Transverse colon (tissue), 4 donors: ENCODE measurements around the gene CPZ.

Source experiments
- CTCF ChIP-seq, 5 experiments: fragments of 200-600 bp in 3 of 5; fragments of 450-650 bp in 2 of 5; sonication (generic) in 3 of 5; IDR thresholded peaks; 1 replicate in 2 of 5; 2 replicates in 3 of 5; pipeline ENCODE4 v1.5.1; 2016 to 2017; ENCODE audit warnings: antibody characterized with exemption in 5 of 5, inconsistent platforms in 3 of 5, mild to moderate bottlenecking in 2 of 5, moderate library complexity in 1 of 5
- EP300 ChIP-seq: sonication (generic); formaldehyde crosslinking; IDR thresholded peaks from one replicate; pipeline ENCODE4 v1.6.1; 2017; ENCODE audit warnings: antibody characterized with exemption, low read depth
- POLR2A ChIP-seq: fragments of 450-650 bp; IDR thresholded peaks from one replicate; pipeline ENCODE4 v1.6.1; 2016; ENCODE audit warnings: antibody characterized with exemption, mild to moderate bottlenecking, moderate library complexity
- POLR2AphosphoS5 ChIP-seq, 3 donors: sonication (generic); formaldehyde crosslinking; IDR thresholded peaks; one replicate each; pipeline ENCODE4 v1.6.1; 2016; ENCODE audit warnings: antibody characterized with exemption in 3 of 3

- TF ChIP-seq CTCF (IDR thresholded peaks at IDR 0.05) = no peak
- TF ChIP-seq POLR2A = no peak
- no peak for TF ChIP-seq POLR2AphosphoS5 (IDR thresholded peaks at IDR 0.05)
- TF ChIP-seq EP300 = no peak
Observed at GRCh38 chr4:8593264-8594096, 915 bp downstream of the CPZ start.
